GM21576 (cell line): ENCODE results near the gene RAB21.
"Not testable (repeated sequence)": the region's sequence is repeated elsewhere in the genome, so short reads cannot be mapped to it uniquely, and the experiment has no call there.

Experiments used
- ATAC-seq: cut with Tn5 transposase; IDR thresholded peaks from one replicate; pipeline ENCODE4 v1.9.1; 2021; ENCODE audit warnings: mild to moderate bottlenecking, moderate library complexity; ENCODE audit not compliant: unreplicated experiment

RAB21 gene

GRCh38 chr12:71749666-71750065 lies 5.0 kb upstream of the RAB21 start:
- no peak for ATAC-seq

- ATAC-seq = no peak
These were observed 1.8 kb upstream of the RAB21 start for GRCh38 chr12:71752891-71753290.

- peak; percentile 41 for ATAC-seq
These were observed 656 bp downstream of the RAB21 start for GRCh38 chr12:71755146-71755892.

GRCh38 chr12:71756054-71756690 lies 1.5 kb downstream of the RAB21 start:
- no peak for ATAC-seq

- no peak for ATAC-seq
These were observed 5.3 kb downstream of the RAB21 start for GRCh38 chr12:71759941-71760340.

GRCh38 chr12:71760471-71760870 lies 5.8 kb downstream of the RAB21 start:
- no peak for ATAC-seq

GRCh38 chr12:71761354-71761753 lies 6.7 kb downstream of the RAB21 start:
- not testable (repeated sequence) for ATAC-seq

GRCh38 chr12:71763677-71764379 lies 9.2 kb downstream of the RAB21 start:
- no peak for ATAC-seq

GRCh38 chr12:71764587-71765321 lies 10.1 kb downstream of the RAB21 start:
- ATAC-seq = no peak

GRCh38 chr12:71766202-71766601 lies 11.5 kb downstream of the RAB21 start:
- ATAC-seq = no peak

- ATAC-seq = no peak
These were observed 12.5 kb downstream of the RAB21 start for GRCh38 chr12:71767183-71767582.

- no peak for ATAC-seq
These were observed 14.2 kb downstream of the RAB21 start for GRCh38 chr12:71768900-71769299.

- ATAC-seq = no peak
These were observed 16.4 kb downstream of the RAB21 start for GRCh38 chr12:71771069-71771468.

- no peak for ATAC-seq
These were observed 18.1 kb downstream of the RAB21 start for GRCh38 chr12:71772735-71773134.

- peak; percentile 58 for ATAC-seq
These were observed 25.7 kb downstream of the RAB21 start for GRCh38 chr12:71780237-71780822.

- ATAC-seq = no peak
These were observed 27.4 kb downstream of the RAB21 start for GRCh38 chr12:71782017-71782416.

GRCh38 chr12:71786829-71787228 lies 32.2 kb downstream of the RAB21 start:
- ATAC-seq = no peak

GRCh38 chr12:71787580-71787979 lies 32.9 kb downstream of the RAB21 start:
- no peak for ATAC-seq

- no peak for ATAC-seq
These were observed 35.7 kb downstream of the RAB21 start for GRCh38 chr12:71790331-71790730.

GRCh38 chr12:71791473-71792150 lies 36.9 kb downstream of the RAB21 start:
- no peak for ATAC-seq
